HG03520 (cell line): ENCODE data around the gene FHOD3.

Experiments
- ATAC-seq: cut with Tn5 transposase; IDR thresholded peaks from one replicate; pipeline ENCODE4 v1.9.1; 2021; ENCODE audit warnings: mild to moderate bottlenecking, moderate library complexity; ENCODE audit not compliant: unreplicated experiment

FHOD3 gene

GRCh38 chr18:36649205-36649604, 351.7 kb downstream of the FHOD3 start:
- no peak for ATAC-seq

GRCh38 chr18:36650266-36650665, 352.8 kb downstream of the FHOD3 start:
- no peak for ATAC-seq

- peak; percentile 50 for ATAC-seq
Measured at GRCh38 chr18:36650906-36651305, 353.4 kb downstream of the FHOD3 start.

- ATAC-seq = no peak
Measured at GRCh38 chr18:36652503-36652902, 355.0 kb downstream of the FHOD3 start.

- ATAC-seq = no peak
Measured at GRCh38 chr18:36653141-36653869, 355.8 kb downstream of the FHOD3 start.

GRCh38 chr18:36653870-36654269, 356.4 kb downstream of the FHOD3 start:
- ATAC-seq = no peak

- ATAC-seq = no peak
Measured at GRCh38 chr18:36655074-36655473, 357.6 kb downstream of the FHOD3 start.

GRCh38 chr18:36655930-36656329, 358.4 kb downstream of the FHOD3 start:
- no peak for ATAC-seq

GRCh38 chr18:36658611-36659010, 361.1 kb downstream of the FHOD3 start:
- ATAC-seq = no peak

- ATAC-seq = no peak
Measured at GRCh38 chr18:36660311-36660710, 362.8 kb downstream of the FHOD3 start.

- ATAC-seq = no peak
Measured at GRCh38 chr18:36661999-36662398, 364.5 kb downstream of the FHOD3 start.

GRCh38 chr18:36663312-36663711, 365.8 kb downstream of the FHOD3 start:
- no peak for ATAC-seq

- no peak for ATAC-seq
Measured at GRCh38 chr18:36665952-36666351, 368.4 kb downstream of the FHOD3 start.

GRCh38 chr18:36667811-36668210, 370.3 kb downstream of the FHOD3 start:
- no peak for ATAC-seq

- no peak for ATAC-seq
Measured at GRCh38 chr18:36668349-36668748, 370.8 kb downstream of the FHOD3 start.

GRCh38 chr18:36672437-36673344, 375.2 kb downstream of the FHOD3 start:
- no peak for ATAC-seq

- no peak for ATAC-seq
Measured at GRCh38 chr18:36673452-36673851, 375.9 kb downstream of the FHOD3 start.

GRCh38 chr18:36675076-36675475, 377.6 kb downstream of the FHOD3 start:
- ATAC-seq = no peak

GRCh38 chr18:36675542-36675941, 378.0 kb downstream of the FHOD3 start:
- no peak for ATAC-seq

- ATAC-seq = no peak
Measured at GRCh38 chr18:36676629-36677028, 379.1 kb downstream of the FHOD3 start.

- ATAC-seq = no peak
Measured at GRCh38 chr18:36680042-36680441, 382.5 kb downstream of the FHOD3 start.

GRCh38 chr18:36685580-36685979, 388.1 kb downstream of the FHOD3 start:
- no peak for ATAC-seq
